ENCODE results near the gene SUSD1.
"Not testable (repeated sequence)": the region's sequence is repeated elsewhere in the genome, so short reads cannot be mapped to it uniquely, and the experiment has no call there.

The SUSD1 gene

DNA sequence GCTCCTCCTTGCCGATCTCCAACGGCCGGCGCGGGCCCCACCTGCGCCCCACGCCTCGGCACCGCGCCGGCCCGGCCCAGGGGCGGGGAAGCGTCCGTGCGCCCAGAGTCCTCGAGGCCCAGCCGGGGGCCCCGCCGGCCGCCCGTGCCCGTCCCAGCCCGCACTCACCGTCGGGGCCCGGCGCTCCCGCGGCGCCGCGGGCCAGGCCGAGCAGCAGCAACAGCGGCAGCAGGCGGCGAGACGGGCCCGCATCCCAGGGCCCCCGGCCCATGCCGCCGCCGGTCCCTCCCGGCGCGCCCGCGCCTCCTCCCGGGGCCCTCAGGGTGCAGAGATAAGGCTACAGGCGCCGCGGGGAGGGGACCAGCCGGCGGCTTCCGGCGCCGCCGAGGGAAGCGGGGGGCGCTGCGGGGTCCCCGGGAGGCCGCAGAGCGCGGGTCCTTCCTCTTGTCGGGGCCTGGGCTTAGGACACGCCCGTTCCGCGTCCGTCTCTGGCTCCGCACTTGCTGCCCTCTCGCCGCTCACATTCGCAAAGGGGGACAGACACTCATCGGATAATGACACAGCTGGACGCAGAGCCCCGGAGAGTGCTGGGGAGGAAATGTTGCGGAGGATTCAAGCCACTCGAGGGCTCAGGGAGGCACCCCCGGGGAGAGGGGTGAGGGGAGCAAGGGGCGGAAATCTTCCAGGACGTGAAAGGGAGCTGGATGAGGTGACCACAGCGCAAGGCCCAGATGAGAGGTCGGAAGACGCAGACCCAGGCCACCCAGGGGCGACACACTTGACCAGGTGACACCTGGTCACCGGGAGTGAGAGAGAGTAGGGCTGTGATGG, at the start of gene SUSD1:
SUSD1 (minus strand) TSS at position 333 of the 831 bp plus-strand sequence; CDS start at position 271, 62 bp downstream.
- peak; percentile 74 for DNase-seq (ENCODE audit: low read depth)

DNA sequence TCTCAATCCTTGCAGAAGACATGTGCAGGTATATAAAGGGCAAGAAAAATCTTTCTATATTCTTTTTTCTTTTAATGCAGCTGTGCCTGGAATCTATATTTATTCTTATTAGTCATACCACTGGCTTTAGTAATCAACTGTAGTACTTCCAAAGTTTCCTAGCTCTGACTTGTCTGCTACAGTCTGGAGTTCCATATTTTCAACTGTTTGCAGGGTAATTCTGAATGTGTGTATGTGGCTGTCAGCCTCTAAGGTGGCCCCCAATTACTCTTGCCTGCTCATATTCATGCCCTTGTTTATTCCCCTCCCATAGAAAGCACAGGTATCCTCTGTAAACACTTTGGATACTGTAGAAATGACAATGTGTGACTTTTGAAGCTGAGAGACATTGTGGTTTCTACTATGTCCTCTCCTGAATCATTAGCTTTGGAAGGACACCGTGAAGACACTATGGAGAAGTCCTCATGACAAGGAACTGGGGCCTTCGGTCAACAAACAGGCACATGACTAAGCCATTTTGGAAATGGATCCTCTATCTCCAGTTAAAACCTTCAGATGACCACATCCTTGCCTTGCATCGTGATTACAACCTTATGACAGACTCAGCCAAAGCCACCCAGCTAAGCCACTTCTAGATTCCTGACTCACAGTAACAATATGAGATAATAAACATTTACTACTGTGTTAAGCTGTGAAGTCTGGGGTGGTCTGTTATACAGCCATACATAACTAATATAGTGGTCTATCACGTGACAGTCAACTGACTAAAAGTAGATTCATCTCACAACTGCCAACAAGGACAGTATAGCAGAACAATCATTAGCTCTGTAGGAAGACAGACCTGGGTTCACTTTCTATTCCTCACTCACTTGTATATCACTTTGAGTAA, 49.5 kb upstream of the SUSD1 start:
- DNase-seq (ENCODE audit: low read depth): no peak

DNA sequence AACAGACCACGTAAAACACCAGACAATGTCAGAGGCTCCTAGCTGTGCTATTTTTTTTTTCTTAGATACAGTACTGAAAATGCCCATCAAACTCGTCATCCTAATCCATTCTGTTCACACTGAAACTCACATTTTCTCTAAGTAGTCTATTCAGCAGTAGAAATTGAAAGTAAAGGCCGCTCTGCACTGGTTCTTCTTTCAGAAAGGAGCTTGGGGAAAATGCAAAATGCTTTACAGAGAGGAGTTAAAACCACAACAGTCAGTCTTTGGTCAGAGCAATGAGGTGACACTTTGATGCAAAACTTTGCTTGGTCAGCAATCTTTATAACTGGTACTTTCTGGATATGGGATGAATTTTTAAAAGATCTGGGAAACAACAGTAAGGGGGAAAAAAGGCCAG, 43.8 kb upstream of the SUSD1 start:
- no peak for DNase-seq (ENCODE audit: low read depth)

DNA sequence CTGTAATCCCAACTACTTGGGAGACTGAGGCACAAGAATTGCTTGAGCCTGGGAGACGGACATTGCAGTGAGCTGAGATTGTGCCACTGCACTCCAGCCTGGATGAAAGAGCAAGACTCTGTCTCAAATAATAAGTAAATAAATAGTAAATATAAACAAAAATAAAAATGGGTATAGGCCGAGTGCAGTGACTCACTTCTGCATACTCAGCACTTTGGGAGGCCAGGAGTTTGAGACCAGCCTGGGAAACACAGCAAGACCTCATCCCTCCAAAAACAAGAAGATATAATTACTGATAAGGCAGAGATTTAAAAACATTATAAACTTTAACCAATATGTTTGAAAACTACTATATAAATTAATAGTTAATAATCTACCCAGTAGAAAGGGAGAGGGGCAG, 37.8 kb upstream of the SUSD1 start:
- DNase-seq (ENCODE audit: low read depth): no peak

DNA sequence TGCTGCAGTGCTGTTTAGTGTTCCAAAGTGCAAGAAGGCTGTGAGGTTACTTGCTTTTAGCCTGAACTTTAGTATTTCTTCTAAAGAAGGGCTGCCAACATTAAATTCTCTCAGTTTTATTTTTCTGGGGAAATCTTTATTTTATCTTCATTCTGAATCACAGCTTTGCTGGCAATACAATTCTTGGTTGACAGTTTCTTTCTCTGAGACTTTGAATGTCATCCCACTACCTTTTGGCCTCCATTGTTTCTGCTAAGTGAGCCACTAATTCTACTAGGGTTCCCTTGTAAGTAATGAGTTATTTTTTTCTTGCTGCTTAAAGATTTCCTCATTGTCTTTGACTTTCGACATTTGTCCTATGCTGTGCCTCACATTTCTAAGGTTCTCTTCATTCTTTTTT, 32.4 kb upstream of the SUSD1 start:
- no peak for DNase-seq (ENCODE audit: low read depth)

DNA sequence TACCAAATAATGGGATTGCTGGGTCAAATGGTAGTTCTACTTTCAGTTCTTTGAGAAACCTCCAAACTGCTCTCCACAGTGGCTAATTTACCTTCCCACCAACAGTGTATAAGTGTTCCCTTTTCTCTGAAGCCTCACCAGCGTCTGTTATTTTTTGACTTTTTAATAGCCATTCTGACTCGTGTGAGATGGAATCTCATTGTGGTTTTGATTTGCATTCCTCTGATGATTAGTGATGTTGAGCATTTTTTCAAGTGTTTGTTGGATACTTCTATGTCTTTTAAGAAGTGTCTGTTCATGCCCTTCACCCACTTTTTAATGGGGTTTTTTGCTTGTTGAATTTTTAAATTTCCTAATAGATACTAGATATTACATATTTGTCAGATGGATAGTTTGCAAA, 28.4 kb upstream of the SUSD1 start:
- no peak for DNase-seq (ENCODE audit: low read depth)

DNA sequence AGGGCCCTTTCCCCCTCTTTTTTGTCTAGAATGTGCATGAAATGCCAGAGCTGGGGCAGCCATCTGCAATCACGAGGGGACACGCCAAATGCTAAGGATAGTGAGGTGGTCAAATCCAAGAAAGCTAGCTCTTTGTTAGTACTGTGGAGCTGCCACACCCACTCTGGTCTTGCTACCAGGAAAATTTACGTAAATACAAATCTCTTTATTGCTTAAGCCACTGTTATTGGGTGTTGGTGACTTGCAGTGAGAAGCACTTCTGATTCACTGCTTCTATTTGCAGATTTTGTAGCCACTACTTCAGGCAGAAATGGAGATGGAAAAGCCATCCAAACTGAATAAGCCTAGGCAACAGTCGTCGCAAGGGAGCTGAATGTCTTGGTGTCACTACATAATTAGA, 25.6 kb upstream of the SUSD1 start:
- DNase-seq (ENCODE audit: low read depth): no peak

DNA sequence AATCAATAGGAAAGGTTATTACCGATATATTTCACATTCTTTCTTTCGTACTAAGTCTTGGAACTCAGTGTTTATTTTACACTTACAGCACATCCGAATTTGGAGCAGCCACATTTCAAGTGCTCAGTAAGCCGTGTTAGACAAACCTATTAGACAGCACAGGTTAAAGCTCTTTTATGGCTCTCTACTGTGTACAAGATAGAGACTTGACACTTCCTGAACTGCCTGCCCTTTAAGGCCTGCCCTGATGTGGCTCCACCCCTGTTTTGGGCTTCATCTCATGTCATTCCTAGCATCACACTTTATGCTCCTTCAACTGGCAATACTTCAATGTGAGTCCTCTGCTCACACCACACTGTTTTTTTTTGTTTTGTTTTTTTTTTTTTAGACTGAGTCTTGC, 23.5 kb upstream of the SUSD1 start:
- no peak for DNase-seq (ENCODE audit: low read depth)

DNA sequence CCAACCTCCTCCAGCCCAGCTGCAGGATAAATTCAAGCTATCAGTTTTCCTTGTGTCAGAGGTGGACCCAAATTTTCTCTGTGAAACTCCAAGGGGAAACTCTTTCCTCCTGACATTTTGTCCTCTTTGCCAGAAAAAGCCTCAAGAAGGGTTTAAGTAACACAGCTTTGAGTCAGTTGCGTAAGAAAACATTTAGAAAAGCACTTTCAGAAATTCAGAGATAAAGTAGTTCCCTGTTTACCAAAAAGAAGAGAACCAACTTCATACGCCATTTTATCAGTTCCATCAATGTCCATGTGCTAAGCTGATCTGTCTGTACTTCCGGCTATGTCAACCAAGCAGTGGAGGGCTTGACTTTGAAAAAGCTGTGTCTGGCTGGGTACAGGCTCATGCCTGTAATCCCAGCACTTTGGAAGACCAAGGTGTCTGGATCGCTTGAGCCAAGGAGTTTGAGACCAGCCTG, 19.9 kb upstream of the SUSD1 start:
- DNase-seq (ENCODE audit: low read depth): no peak

DNA sequence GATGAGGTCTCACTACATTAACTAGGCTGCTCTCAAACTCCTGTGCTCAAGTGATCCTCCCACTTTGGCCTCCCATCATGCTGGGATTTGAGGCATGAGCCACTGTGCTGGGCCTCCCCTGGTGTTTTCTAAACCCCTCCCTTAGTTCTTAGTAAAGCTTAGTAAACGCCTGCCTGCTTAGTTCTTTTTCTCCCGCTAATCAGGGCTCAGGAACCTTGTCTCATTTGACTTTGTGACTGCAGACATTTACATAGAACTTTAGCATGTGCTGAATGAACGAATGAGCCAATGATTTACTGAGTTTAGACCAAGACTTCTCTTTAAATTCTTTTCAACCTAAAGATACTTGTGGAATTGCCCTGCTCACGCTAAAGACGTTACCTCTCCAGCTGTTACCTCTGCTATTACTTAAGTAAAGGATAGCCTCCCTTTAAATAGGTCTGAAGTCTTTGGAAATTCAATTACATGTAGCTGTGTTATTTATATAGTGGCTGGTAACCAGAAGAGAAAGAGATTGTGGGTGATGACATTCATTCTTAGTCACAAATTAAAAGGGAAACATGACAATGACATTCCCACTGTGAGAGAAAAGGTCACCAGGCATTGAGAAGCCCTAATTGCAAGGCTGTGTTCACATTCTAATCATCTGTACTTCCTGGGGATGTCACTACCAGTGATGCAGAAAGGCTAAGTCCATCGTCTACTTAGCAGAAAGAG, 18.6 kb upstream of the SUSD1 start:
- DNase-seq (ENCODE audit: low read depth): no peak

DNA sequence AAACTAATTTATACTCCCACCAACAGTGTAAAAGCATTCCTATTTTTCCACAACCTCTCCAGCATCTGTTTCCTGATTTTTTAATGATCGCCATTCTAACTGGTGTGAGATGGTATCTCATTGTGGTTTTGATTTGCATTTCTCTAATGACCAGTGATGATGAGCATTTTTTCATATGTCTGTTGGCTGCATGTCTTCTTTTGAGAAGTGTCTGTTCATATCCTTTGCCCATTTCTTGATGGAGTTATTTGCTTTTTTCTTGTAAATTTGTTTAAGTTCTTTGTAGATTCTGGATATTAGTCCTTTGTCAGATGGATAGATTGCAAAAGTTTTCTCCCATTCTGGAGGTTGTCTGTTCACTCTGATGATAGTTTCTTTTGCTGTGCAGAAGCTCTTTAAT, 15.2 kb upstream of the SUSD1 start:
- not testable (repeated sequence) for DNase-seq (ENCODE audit: low read depth)

DNA sequence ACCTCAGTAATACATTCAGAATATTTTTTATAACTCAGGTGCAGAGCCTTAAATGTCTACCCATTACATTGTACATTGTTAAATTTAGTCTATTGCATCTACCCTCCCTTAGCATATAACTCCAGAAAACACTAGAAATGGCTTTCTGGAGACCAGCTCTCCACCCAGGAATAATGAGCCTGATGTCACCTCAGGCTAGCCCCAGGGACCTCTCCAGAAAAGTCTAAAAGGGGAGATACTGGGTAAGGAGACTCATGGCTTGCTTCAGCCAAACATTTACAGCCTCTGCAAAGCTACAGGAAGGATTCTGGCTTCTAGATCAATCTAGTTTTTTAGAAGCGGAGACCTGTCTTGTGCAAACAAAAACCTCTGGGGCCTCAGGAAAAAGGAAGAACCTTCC, 13.8 kb upstream of the SUSD1 start:
- DNase-seq (ENCODE audit: low read depth): no peak

DNA sequence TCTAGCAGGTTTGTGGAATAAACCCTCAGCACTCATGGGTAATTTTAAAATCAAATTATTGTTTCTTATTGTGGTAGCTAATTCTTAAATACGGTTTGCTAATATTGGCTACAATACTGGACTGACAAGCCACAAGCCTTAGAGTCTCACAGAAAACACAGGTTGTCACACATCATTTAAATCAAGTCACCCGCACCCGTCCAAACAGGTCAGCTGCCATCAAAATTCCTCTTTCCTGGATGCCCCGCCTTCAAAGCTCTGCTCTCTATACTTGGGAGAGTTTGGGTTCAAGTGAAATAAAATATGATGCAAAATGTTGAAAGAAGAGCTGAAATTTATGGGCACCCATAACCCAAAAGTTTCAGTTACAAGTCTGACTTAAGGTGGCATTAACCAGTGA, 12.3 kb upstream of the SUSD1 start:
- no peak for DNase-seq (ENCODE audit: low read depth)

DNA sequence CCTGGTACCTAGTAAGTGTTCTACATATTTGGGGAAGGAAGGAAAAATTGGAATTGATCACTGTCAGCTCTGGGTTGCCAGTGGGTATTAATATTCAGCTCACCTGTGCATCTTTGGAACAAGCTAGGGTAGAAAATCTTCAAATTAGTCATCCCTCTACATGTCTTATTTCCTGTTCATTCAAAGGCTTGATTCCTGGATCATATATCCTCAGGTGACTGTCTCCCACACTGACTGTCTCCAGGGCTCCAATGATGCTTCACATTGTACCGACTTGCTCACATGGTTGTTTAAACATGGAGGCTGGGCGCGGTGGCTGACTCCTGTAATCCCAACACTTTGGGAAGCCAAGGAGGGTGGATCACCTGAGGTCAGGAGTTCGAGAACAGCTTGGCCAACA, 11.6 kb upstream of the SUSD1 start:
- DNase-seq (ENCODE audit: low read depth): no peak

DNA sequence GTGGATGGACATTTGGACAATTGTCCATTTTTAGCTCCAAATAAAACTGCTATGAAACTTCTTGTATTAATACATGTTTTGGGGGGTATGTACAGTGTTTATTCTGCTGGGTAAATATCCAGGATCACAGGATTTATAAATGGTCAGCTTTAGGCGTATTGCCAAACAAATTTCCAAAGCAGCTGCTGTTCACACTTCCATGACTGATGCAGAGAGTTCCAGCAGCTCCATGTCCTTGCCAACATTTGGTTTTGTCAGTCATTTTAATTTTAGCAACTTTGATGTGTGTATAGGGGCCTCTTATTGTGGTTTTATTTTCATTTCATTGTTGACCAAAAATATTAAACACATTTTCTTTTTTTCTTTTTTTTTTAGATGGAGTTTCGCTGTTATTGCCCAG, 9.8 kb upstream of the SUSD1 start:
- DNase-seq (ENCODE audit: low read depth): no peak

DNA sequence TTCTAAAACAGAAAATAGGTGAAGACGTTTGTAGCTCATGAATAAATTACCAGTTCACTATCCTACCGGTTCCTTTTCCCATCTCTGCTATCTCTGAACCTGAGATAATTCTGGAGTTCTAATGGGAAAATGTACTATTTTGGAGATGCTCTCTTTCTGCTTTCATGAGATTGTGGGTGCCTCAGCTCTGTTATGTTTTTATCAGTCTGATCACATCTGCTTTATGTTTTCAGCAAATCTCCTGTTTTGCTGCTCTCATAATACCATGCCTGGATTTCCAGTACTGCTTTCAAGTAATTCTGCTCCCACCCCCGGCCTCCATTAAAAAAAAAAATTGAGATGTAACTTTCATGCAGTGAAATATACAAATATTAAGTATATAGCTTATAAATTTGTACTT, 9.1 kb upstream of the SUSD1 start:
- DNase-seq (ENCODE audit: low read depth): no peak

DNA sequence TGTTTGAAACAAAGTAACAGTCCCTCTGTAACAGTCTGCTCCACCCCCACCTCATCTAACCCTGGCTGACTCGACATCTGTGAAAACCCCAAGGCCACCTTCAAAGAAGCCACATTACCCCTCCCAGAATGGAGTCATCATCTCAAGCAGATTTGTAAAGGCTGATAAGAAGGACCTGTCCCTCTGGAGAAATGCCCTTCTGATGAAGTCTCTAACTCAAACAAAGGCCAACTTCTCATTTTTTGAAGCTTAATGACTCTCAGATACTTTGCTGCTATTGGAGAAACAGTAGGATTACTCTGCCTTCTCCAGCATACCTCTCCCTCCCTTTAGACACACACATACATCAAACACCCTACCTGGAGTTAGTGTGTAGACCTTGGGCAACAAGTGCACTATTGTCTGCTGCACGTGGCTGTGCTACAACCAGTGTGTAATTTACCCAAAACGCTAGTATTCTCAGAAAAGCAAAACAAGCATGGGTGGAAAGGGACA, 5.3 kb upstream of the SUSD1 start:
- peak; percentile 67 for DNase-seq (ENCODE audit: low read depth)

DNA sequence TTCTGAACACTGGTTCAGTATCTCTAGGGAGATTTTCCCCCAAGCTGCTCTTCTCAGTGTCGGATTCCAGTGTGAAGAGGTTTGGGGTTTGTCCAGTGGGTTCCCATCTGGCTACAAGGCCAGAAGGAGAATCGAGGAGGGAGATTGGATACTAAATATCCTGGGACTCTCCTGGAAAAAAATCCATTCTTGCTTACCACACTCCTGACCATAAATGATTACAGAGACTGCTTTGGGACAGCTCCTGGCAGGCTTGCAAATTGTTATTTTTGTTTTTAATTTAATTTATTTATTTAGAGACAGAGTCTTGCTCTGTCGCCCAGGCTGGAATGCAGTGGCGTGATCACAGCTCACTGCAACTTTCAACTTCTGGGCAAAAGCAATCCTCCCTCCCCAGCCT, 4.7 kb upstream of the SUSD1 start:
- no peak for DNase-seq (ENCODE audit: low read depth)

DNA sequence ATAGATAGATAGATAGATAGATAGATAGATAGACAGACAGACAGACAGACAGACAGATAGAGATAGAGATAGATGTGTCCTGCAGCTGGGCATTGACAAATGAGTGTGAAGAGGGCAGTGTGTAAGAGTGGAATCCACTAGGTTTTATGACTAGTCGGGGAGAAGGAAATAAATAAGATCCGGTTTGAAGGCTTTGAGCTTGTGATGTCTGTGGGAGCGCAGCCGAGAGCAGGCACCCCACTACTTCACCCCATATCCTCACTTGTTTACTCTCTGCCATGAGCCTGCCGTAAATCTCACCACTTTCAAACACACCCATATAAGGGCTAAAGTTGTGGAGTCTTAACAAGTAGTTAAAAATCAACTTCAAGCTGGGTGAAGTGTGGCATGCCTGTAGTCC, 1.4 kb upstream of the SUSD1 start:
- no peak for DNase-seq (ENCODE audit: low read depth)

DNA sequence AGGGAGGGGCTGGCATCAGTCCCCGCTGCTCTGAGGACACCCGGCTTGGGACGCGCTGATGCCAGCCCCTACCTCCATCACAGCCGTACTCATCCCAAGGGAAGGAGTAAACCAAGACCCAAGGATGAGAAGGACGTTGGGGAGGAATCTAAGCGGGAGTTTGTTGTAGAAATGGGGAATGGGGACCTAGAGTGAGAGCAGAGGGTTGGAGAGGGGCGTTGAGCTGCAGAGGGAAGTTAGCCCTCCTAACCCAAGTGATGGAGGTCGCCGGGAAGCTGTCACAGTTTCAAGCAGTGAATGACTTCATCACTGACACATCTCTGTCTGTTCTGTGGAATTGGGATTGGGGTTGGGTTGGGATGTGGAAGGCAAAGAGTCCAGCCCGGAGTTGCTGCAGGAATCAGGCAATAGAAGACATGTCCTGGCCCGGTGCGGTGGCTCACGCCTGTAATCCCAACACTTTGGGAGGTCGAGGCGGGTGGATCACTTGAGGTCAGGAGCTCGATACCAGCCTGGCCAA, 759 bp upstream of the SUSD1 start:
- DNase-seq (ENCODE audit: low read depth): no peak

DNA sequence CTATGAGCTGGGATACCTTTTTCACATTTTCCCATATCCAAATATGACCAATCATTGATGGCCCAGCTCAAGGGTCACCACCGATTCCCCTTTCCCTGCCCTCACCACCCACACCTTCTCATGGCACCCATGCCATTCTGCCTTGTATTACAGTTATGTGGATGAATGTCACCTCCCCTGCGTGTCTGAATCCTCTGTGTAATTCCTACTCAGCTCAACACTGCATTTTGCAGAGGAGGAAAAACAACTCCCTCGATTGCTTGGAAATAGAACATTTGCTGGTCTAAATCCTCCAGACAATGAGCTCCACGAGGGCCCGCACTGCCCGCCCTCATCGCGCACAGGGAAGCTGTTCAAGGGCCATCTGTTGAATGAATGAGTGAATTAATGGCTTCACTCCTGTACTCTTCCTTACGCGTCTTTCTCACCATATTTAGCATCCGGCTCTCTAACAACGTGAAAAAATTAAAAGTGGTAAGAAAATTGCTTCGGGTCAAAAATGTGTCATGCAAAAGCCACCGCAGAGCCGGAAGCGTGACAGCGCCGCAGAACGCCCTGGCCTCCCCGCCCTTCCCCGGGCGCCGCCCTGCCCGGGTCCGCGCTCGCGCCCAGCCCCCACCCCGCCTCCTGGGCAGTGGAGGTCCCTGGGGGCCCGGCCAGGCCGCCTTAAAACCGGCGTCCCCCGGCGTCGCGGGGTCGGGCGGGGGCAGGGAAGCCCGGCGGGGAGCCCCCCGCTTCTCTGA, 704 bp downstream of the SUSD1 start:
- DNase-seq (ENCODE audit: low read depth): peak; percentile 68

Measured in CMK (cell line).